AG08395 (cell line): Measurements from ENCODE around the gene LYPD6.
"Not testable (repeated sequence)": the region's sequence is repeated elsewhere in the genome, so short reads cannot be mapped to it uniquely, and the experiment has no call there.

Source experiments
- DNase-seq: peaks from one replicate; pipeline ENCODE4 v3.0.0; 2012; ENCODE audit warnings: mixed read lengths, low spot score

The LYPD6 gene

GRCh38 chr2:149330127-149331022 is at the start of gene LYPD6:
TSS of gene LYPD6 (plus strand) at chr2:149330587. CDS start at chr2:149437709, 107,122 bp downstream.
- peak; percentile 96 for DNase-seq

GRCh38 chr2:149281441-149281840 is 48.9 kb upstream of the LYPD6 start:
- DNase-seq = no peak

- DNase-seq = no peak
Measured at GRCh38 chr2:149290662-149291061, 39.7 kb upstream of the LYPD6 start.

GRCh38 chr2:149291881-149292280 is 38.5 kb upstream of the LYPD6 start:
- no peak for DNase-seq

- DNase-seq = no peak
Measured at GRCh38 chr2:149296031-149296430, 34.4 kb upstream of the LYPD6 start.

GRCh38 chr2:149307014-149307413 is 23.4 kb upstream of the LYPD6 start:
- DNase-seq = no peak

GRCh38 chr2:149310349-149310748 is 20.0 kb upstream of the LYPD6 start:
- DNase-seq = no peak

- DNase-seq = no peak
Measured at GRCh38 chr2:149312039-149312438, 18.3 kb upstream of the LYPD6 start.

GRCh38 chr2:149313512-149313972 is 16.8 kb upstream of the LYPD6 start:
- DNase-seq = peak; percentile 71

GRCh38 chr2:149314687-149315086 is 15.7 kb upstream of the LYPD6 start:
- no peak for DNase-seq

- no peak for DNase-seq
Measured at GRCh38 chr2:149315461-149315860, 14.9 kb upstream of the LYPD6 start.

- DNase-seq = not testable (repeated sequence)
Measured at GRCh38 chr2:149318566-149318965, 11.8 kb upstream of the LYPD6 start.

- DNase-seq = no peak
Measured at GRCh38 chr2:149320362-149320761, 10.0 kb upstream of the LYPD6 start.

- DNase-seq = no peak
Measured at GRCh38 chr2:149329068-149329467, 1.3 kb upstream of the LYPD6 start.

- DNase-seq = peak; percentile 69
Measured at GRCh38 chr2:149329489-149330126, 779 bp upstream of the LYPD6 start.

- DNase-seq = peak; percentile 19
Measured at GRCh38 chr2:149331023-149331400, 625 bp downstream of the LYPD6 start.

GRCh38 chr2:149332364-149332763 is 2.0 kb downstream of the LYPD6 start:
- DNase-seq = no peak

- no peak for DNase-seq
Measured at GRCh38 chr2:149333636-149334035, 3.2 kb downstream of the LYPD6 start.

GRCh38 chr2:149334156-149334555 is 3.8 kb downstream of the LYPD6 start:
- DNase-seq = no peak

- DNase-seq = no peak
Measured at GRCh38 chr2:149339324-149339723, 8.9 kb downstream of the LYPD6 start.

- DNase-seq = no peak
Measured at GRCh38 chr2:149342509-149342908, 12.1 kb downstream of the LYPD6 start.

GRCh38 chr2:149344105-149344504 is 13.7 kb downstream of the LYPD6 start:
- DNase-seq = no peak

GRCh38 chr2:149346272-149346671 is 15.9 kb downstream of the LYPD6 start:
- DNase-seq = no peak
